GM12875 (cell line): ENCODE data around the gene USP10.

Source experiments
- H3K4me3 ChIP-seq: one replicate; pipeline ENCODE4 v1.5.1; 2011; ENCODE audit warnings: low read depth, low read length, control low read depth
- CTCF ChIP-seq: IDR thresholded peaks from 2 replicates; pipeline ENCODE4 v1.5.1; 2011; ENCODE audit warnings: low read depth, mild to moderate bottlenecking, control low read depth, inconsistent platforms, low read length, moderate library complexity, borderline replicate concordance; ENCODE audit not compliant: insufficient read depth

USP10 gene

DNA sequence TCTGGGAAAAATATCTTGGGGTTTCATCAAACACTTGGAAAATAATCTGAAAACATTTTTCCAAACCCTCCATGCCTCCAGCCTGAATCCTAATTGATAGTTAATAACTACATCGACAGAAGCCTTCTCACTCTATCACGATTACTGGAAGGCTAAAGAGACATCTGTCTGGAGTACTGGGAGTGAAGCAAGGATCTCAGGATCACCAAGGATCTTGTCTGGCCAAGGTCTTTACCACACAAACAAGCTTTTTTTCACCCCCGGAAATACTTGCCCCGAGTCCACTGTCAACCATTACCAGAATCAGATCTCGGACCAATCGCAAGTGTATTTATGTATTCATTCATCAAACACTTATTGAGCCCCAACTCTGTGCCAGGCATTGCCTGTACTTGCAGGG is 91.7 kb downstream of the USP10 start:
- no peak for TF ChIP-seq CTCF
- H3K4me3 ChIP-seq: no peak overlapping the region

- no peak for TF ChIP-seq CTCF
- no peak overlapping the region for H3K4me3 ChIP-seq
Measured at GRCh38 chr16:84794186-84794585, 94.4 kb downstream of the USP10 start.

DNA sequence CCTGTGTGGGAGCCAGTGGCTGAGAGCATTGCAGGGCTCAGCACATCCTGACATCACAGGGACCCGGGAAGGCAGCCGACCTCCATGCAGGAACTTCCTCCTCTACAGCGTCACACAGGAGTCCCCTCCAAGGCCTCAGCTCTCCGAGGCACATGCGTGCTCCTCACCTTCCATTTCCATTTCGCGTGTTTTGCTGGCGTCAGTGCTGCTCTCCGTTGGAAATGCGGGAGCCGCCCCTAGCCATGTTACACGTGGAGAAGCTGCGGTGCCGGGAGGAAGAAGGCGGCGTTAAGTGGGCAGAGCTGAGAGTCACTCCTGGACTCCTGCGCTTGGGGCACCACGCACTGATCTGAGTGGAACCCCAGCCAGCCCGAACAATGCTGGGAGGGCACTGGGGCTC is 94.8 kb downstream of the USP10 start:
- TF ChIP-seq CTCF: no peak
- no peak overlapping the region for H3K4me3 ChIP-seq

GRCh38 chr16:84795329-84796053 is 95.7 kb downstream of the USP10 start:
- TF ChIP-seq CTCF: no peak
- H3K4me3 ChIP-seq: no peak overlapping the region

- no peak for TF ChIP-seq CTCF
- no peak overlapping the region for H3K4me3 ChIP-seq
Measured at GRCh38 chr16:84800158-84800978, 100.6 kb downstream of the USP10 start.

DNA sequence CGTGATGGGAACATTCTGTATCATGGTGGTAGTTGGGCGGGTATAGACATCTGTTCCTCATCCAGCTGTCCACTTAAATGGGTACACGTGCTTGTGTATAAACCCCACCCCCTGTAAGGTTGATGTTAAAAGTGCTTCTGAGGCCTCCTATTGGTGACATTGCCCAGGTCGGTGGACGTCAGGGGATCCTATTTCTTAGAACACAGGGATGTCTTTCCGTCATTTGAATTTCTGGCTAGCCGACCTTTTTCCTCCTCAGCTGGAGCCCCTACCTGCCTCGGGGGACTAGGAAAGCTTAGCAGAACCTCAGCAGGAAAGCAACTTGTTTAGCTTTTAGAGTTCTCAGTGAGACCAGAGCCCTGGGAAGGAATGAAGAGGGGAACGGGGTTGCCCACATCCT is 103.3 kb downstream of the USP10 start:
- no peak for TF ChIP-seq CTCF
- no peak overlapping the region for H3K4me3 ChIP-seq

- H3K4me3 ChIP-seq: no peak overlapping the region
- no peak for TF ChIP-seq CTCF
Measured at GRCh38 chr16:84804326-84804725, 104.5 kb downstream of the USP10 start.
